Gastrocnemius medialis (tissue), 4 donors: ENCODE measurements around the gene TMEM117. TPM values are rescaled to one million over a fixed set of nuclear protein-coding genes. Genes with fewer than 3 reads are reported as not detected.

Experiments
- ATAC-seq, 2 donors: fragments of 150-250 bp; one replicate each; pipeline ENCODE4 v1.9.1; 2016
- DNase-seq, 2 donors: peaks; one replicate each; pipeline ENCODE4 v3.0.0-alpha.2; 2019
- H3K27ac ChIP-seq, 4 donors: fragments of 200-600 bp; sonication (generic); 1 replicate in 1 of 4; 2 replicates in 3 of 4; pipeline ENCODE4 v1.5.1; 2016 to 2018; ENCODE audit warnings: mild to moderate bottlenecking in 2 of 4, moderate library complexity in 1 of 4
- H3K27me3 ChIP-seq, 3 donors: fragments of 200-600 bp; sonication (generic) in 2 of 3; 1 replicate in 1 of 3; 2 replicates in 2 of 3; pipeline versions ENCODE4 v1.5.1 to v1.6.0; 2016 to 2019; ENCODE audit warnings: mild to moderate bottlenecking in 1 of 3, moderate library complexity in 1 of 3
- H3K36me3 ChIP-seq, 2 donors: fragments of 200-600 bp; sonication (generic) in 1 of 2; one replicate each; pipeline ENCODE4 v1.5.1; 2017 to 2018
- H3K4me1 ChIP-seq, 2 donors: fragments of 200-600 bp; sonication (generic) in 1 of 2; one replicate each; pipeline ENCODE4 v1.5.1; 2016 to 2017; ENCODE audit warnings: mild to moderate bottlenecking in 2 of 2
- H3K4me3 ChIP-seq, 4 donors: fragments of 200-600 bp; sonication (generic) in 3 of 4; 1 replicate in 1 of 4; 2 replicates in 3 of 4; pipeline ENCODE4 v1.5.1; 2016 to 2019; ENCODE audit warnings: mild to moderate bottlenecking in 2 of 4
- H3K9me3 ChIP-seq, 3 donors: fragments of 200-600 bp; sonication (generic) in 2 of 3; 1 replicate in 1 of 3; 2 replicates in 2 of 3; pipeline ENCODE4 v1.5.1; 2016 to 2019
- CTCF ChIP-seq, 5 experiments: fragments of 450-650 bp in 3 of 5; fragments of 200-600 bp in 2 of 5; sonication (generic) in 2 of 5; IDR thresholded peaks in 4 of 5; conservative IDR thresholded peaks in 1 of 5; 1 replicate in 4 of 5; 2 replicates in 1 of 5; pipeline ENCODE4 v1.5.1; 2016 to 2019; ENCODE audit warnings: antibody characterized with exemption in 5 of 5, mild to moderate bottlenecking in 3 of 5, moderate library complexity in 3 of 5
- POLR2A ChIP-seq, 2 donors: fragments of 450-650 bp; IDR thresholded peaks; one replicate each; pipeline ENCODE4 v1.6.1; 2017; ENCODE audit warnings: antibody characterized with exemption in 2 of 2, mild to moderate bottlenecking in 2 of 2, moderate library complexity in 2 of 2
- in situ Hi-C, 4 donors: fragments of 200-750 bp; cut with MboI; loops; one replicate each; pipeline versions ENCODE4 v1.15.0 to v1.8.0; 2017; ENCODE audit warnings: low sequenced_read_pairs in 4 of 4
- intact Hi-C: fragments of 100-400 bp; cut with DNase I; formaldehyde crosslinking; loops from one replicate; pipeline ENCODE4 v1.15.1; 2023; ENCODE audit warnings: low total_unique reads
- total RNA-seq, 4 donors: library from RNA; depleted of rRNA; stranded (reverse); fragments of >200 nt; gene quantifications; one replicate each; pipeline versions ENCODE4 v1.1.0 to v1.2.3, GENCODE V29; 2016

The TMEM117 gene
- total RNA-seq, 4 donors from 2014 or later, result 3.5 to 19.4 (median 6.1) TPM

GRCh38 chr12:43797561-43798217, 38.2 kb upstream of the TMEM117 start:
- Histone ChIP-seq H3K9me3 (no peaks in the 10 kb centered on the region), H3K4me1 (peaks cover 0 to 2% of the 10 kb centered on the region in 2 donors), H3K36me3 (peaks cover 0 to 69% of the 10 kb centered on the region in 2 donors), H3K27ac (no peak overlapping the region), H3K4me3 (no peak overlapping the region), H3K27me3 (no peaks in the 10 kb centered on the region)
- no peak for TF ChIP-seq CTCF (IDR thresholded peaks at IDR 0.05 in 4 of 5, conservative IDR thresholded peaks at IDR 0.05 in 1 of 5)
- no peak for TF ChIP-seq POLR2A (IDR thresholded peaks at IDR 0.05)
- no peak for DNase-seq
- ATAC-seq, result no peak
- intact Hi-C loops (no loop called here), in situ Hi-C loops (no loop called here)

GRCh38 chr12:43805149-43805859, 30.6 kb upstream of the TMEM117 start:
- ATAC-seq, result no peak
- H3K4me3 ChIP-seq, result peak overlapping the region; percentile 80 to 92 (median 86)
- intact Hi-C loops, result loop anchor here (5.0 kb wide), 1 partner anchor 1568 kb away; the partner anchor contains the start of gene YAF2
- in situ Hi-C loops, result loop anchor here in 1 of 4 donors (10.0 kb wide), 1 partner anchor 79 kb away; no protein-coding TSS in a partner anchor
- H3K27ac ChIP-seq, result peak overlapping the region; percentile 87 to 96 (median 94)
- no peaks in the 10 kb centered on the region for H3K9me3 ChIP-seq
- peaks cover 0 to 16% of the 10 kb centered on the region in 2 donors for H3K36me3 ChIP-seq
- peaks cover 21 to 27% of the 10 kb centered on the region in 2 donors for H3K4me1 ChIP-seq
- TF ChIP-seq CTCF (IDR thresholded peaks at IDR 0.05 in 4 of 5, conservative IDR thresholded peaks at IDR 0.05 in 1 of 5) (no peak), POLR2A (IDR thresholded peaks at IDR 0.05) (no peak)
- no peaks in the 10 kb centered on the region for H3K27me3 ChIP-seq
- no peak for DNase-seq

GRCh38 chr12:43805860-43806736, 29.8 kb upstream of the TMEM117 start, which contains the start of gene TWF1:
Gene TWF1 (minus strand): TSS chr12:43806317. CDS start chr12:43806245, 72 bp downstream.
- Histone ChIP-seq H3K4me3 (peak within 1 kb of the TSS; percentile 80 to 92 (median 86)), H3K27ac (peak within 1 kb of the TSS; percentile 87 to 96 (median 94)), H3K27me3 (no peaks in the 10 kb centered on the region), H3K36me3 (peaks cover 0 to 8% of the 10 kb centered on the region in 2 donors), H3K4me1 (peaks cover 21 to 27% of the 10 kb centered on the region in 2 donors), H3K9me3 (no peaks in the 10 kb centered on the region)
- in situ Hi-C loops, result loop anchor here in 1 of 4 donors (10.0 kb wide), 1 partner anchor 79 kb away; no protein-coding TSS in a partner anchor
- TF ChIP-seq CTCF (IDR thresholded peaks at IDR 0.05 in 4 of 5, conservative IDR thresholded peaks at IDR 0.05 in 1 of 5) (peak in 4 of 5 experiments; percentile 31 to 56 (median 43)), POLR2A (IDR thresholded peaks at IDR 0.05) (peak; percentile 62 to 76)
- intact Hi-C loops, result loop anchor here (1.0 to 5.0 kb wide), 4 partner anchors 30 to 1569 kb away; partner anchors contain the start of genes IRAK4, PUS7L, TMEM117 and YAF2
- DNase-seq (peak; percentile 58 to 77), ATAC-seq (peak; percentile 98)

GRCh38 chr12:43806737-43807072, 29.2 kb upstream of the TMEM117 start:
- no peaks in the 10 kb centered on the region for H3K9me3 ChIP-seq
- ATAC-seq, result no peak
- H3K27me3 ChIP-seq, result no peaks in the 10 kb centered on the region
- H3K36me3 ChIP-seq, result peaks cover 0 to 2% of the 10 kb centered on the region in 2 donors
- TF ChIP-seq POLR2A (IDR thresholded peaks at IDR 0.05) (no peak), CTCF (IDR thresholded peaks at IDR 0.05 in 4 of 5, conservative IDR thresholded peaks at IDR 0.05 in 1 of 5) (no peak)
- intact Hi-C loops (loop anchor here (1.0 to 5.0 kb wide), 4 partner anchors 30 to 1569 kb away; partner anchors contain the start of genes IRAK4, PUS7L, TMEM117 and YAF2), in situ Hi-C loops (loop anchor here in 1 of 4 donors (10.0 kb wide), 1 partner anchor 78 kb away; no protein-coding TSS in a partner anchor)
- H3K4me3 ChIP-seq, result peak overlapping the region; percentile 80 to 92 (median 86)
- H3K4me1 ChIP-seq, result peaks cover 21 to 27% of the 10 kb centered on the region in 2 donors
- H3K27ac ChIP-seq, result peak overlapping the region; percentile 87 to 96 (median 94)
- no peak for DNase-seq
